K562 (cell line): ENCODE measurements around the gene ROS1. TPM values are rescaled to one million over a fixed set of nuclear protein-coding genes. Genes with fewer than 3 reads are reported as not detected.

Source experiments
- ATAC-seq: fragments of 200-7000 bp; cut with Tn5 transposase; 3 replicates; pipeline ENCODE4 v1.9.1; 2020; ENCODE audit warnings: moderate library complexity
- BruUV-seq: library from RNA; stranded (reverse); fragments of 400-500 nt; replicated peaks from 2 replicates; lab custom pipeline; 2021; lab: Mats Ljungman, UMichigan
- CTCF ChIA-PET: fragments of 300-600 bp; formaldehyde crosslinking; extraction: SDS; loops from one replicate; lab custom pipeline; 2021; ENCODE audit warnings: low intra/inter-chr PET ratio; lab: Yijun Ruan, JAX
- POLR2A ChIA-PET: fragments of 300-600, 350-650 bp; sonication (Branson Sonifier 250); formaldehyde crosslinking; extraction: SDS; loops from one replicate; lab custom pipeline; 2021; ENCODE audit warnings: antibody characterized with exemption, inconsistent platforms; lab: Yijun Ruan, JAX
- DNase-seq, 4 experiments: peaks; one replicate each; pipeline versions ENCODE4 v3.0.0 to v3.0.0-alpha.2; 2011 to 2018; ENCODE audit warnings: low spot score in 3 of 4, mixed read lengths in 3 of 4; ENCODE audit errors: extremely low read depth in 1 of 4
- FAIRE-seq: peaks from 2 replicates; lab custom pipeline; 2011; peaks lifted over from hg19 to GRCh38; lab: Jason Lieb, UNC
- H2AFZ ChIP-seq: 2 replicates; pipeline ENCODE4 v1.6.0; 2011; ENCODE audit warnings: low read depth, low read length, control low read depth, inconsistent platforms
- H3K27ac ChIP-seq: fragments of 200-600 bp; 3 replicates; pipeline ENCODE4 v1.8.0; 2011; ENCODE audit warnings: low read depth, mild to moderate bottlenecking, control low read depth, inconsistent platforms, low read length, moderate library complexity, mixed read lengths; ENCODE audit errors: extremely low read depth
- H3K27me3 ChIP-seq, 2 experiments: fragments of 300-600 bp in 1 of 2; 2 replicates in 1 of 2; 3 replicates in 1 of 2; pipeline versions ENCODE4 v1.6.0 to v1.8.0; 2011; ENCODE audit warnings: inconsistent platforms in 2 of 2, low read length in 2 of 2, mild to moderate bottlenecking in 1 of 2, mixed read lengths in 1 of 2, moderate library complexity in 1 of 2; ENCODE audit not compliant: control insufficient read depth in 2 of 2, insufficient read depth in 2 of 2
- H3K36me3 ChIP-seq: fragments of 300-600 bp; 3 replicates; pipeline ENCODE4 v1.8.0; 2011; ENCODE audit warnings: mild to moderate bottlenecking, low read length, inconsistent platforms; ENCODE audit not compliant: control insufficient read depth, insufficient read depth
- H3K4me1 ChIP-seq, 2 experiments: fragments of 200-600 bp in 1 of 2; replicated peaks in 1 of 2; 2 replicates in 1 of 2; 3 replicates in 1 of 2; pipeline versions ENCODE4 v1.5.1 to v1.8.0; 2011; ENCODE audit warnings: inconsistent platforms in 2 of 2, low read length in 2 of 2, mild to moderate bottlenecking in 1 of 2, mixed read lengths in 1 of 2, moderate library complexity in 1 of 2; ENCODE audit not compliant: control insufficient read depth in 2 of 2, insufficient read depth in 2 of 2
- H3K4me2 ChIP-seq: 2 replicates; pipeline ENCODE4 v1.6.1; 2011; ENCODE audit warnings: low read length, control low read depth, inconsistent platforms, mixed read lengths; ENCODE audit not compliant: insufficient read depth
- H3K4me3 ChIP-seq: fragments of 200-600 bp; sonication (generic), shearing (Covaris generic); 2 replicates; pipeline ENCODE4 v1.5.1; 2016; ENCODE audit warnings: control low read depth, inconsistent platforms
- H3K79me2 ChIP-seq: fragments of 200-600 bp; 3 replicates; pipeline ENCODE4 v1.8.0; 2011; ENCODE audit warnings: low read length, inconsistent platforms; ENCODE audit not compliant: control insufficient read depth, insufficient read depth
- H3K9ac ChIP-seq, 2 experiments: 2 replicates each; pipeline versions ENCODE4 v1.6.0 to v1.6.1; 2011; ENCODE audit warnings: low read depth in 2 of 2, low read length in 2 of 2, control low read depth in 1 of 2, inconsistent platforms in 1 of 2, mild to moderate bottlenecking in 1 of 2, mixed read lengths in 1 of 2; ENCODE audit not compliant: insufficient read depth in 1 of 2
- H3K9me1 ChIP-seq: one replicate; pipeline ENCODE4 v1.6.0; 2011; ENCODE audit warnings: inconsistent platforms, mild to moderate bottlenecking, low read length, moderate library complexity; ENCODE audit not compliant: control insufficient read depth, insufficient read depth
- H3K9me3 ChIP-seq: replicated peaks from 2 replicates; pipeline ENCODE4 v1.5.1; 2011; ENCODE audit warnings: low read depth, low read length, inconsistent platforms; ENCODE audit not compliant: control insufficient read depth, insufficient read depth
- H4K20me1 ChIP-seq: replicated peaks from 2 replicates; pipeline ENCODE4 v1.6.1; 2011; ENCODE audit warnings: low read length, inconsistent platforms, mixed read lengths; ENCODE audit not compliant: control insufficient read depth, insufficient read depth
- CCAR2 ChIP-seq: fragments of 200-400 bp; formaldehyde crosslinking; IDR thresholded peaks from 2 replicates; pipeline ENCODE4 v1.6.1; 2017; ENCODE audit warnings: mild to moderate bottlenecking, low read depth, low read length
- EWSR1 ChIP-seq: fragments of 450-650 bp; IDR thresholded peaks from 2 replicates; pipeline ENCODE4 v1.6.1; 2018; ENCODE audit warnings: borderline replicate concordance, mild to moderate bottlenecking, low read depth, moderate library complexity; ENCODE audit not compliant: partially characterized antibody
- HIVEP1 ChIP-seq: fragments of 250-450 bp; sonication (Bioruptor Pico); IDR thresholded peaks from 2 replicates; pipeline ENCODE4 v1.4.0; 2020; ENCODE audit warnings: mild to moderate bottlenecking
- HNRNPK ChIP-seq: fragments of 200-400 bp; formaldehyde crosslinking; IDR thresholded peaks from one replicate; pipeline ENCODE4 v1.6.1; 2018; ENCODE audit warnings: mild to moderate bottlenecking, low read depth, low read length; ENCODE audit not compliant: poor library complexity, severe bottlenecking
- ZNF212 ChIP-seq: fragments of 450-650 bp; formaldehyde crosslinking; IDR thresholded peaks from 2 replicates; pipeline ENCODE4 v1.4.0; 2020; ENCODE audit warnings: mild to moderate bottlenecking
- ZNF766 ChIP-seq: fragments of 200-800 bp; sonication (Bioruptor generic); conservative IDR thresholded peaks from 2 replicates; pipeline ENCODE4 v1.6.1; 2016; ENCODE audit warnings: missing genetic modification characterization, missing compliant biosample characterization
- WGBS: fragments of 100-300 bp; shearing (Covaris generic); methylation state at CpG from one replicate; pipeline ENCODE4 v1.1.6; 2016; ENCODE audit warnings: low coverage, mixed read lengths; ENCODE audit not compliant: insufficient coverage; ENCODE audit errors: missing lambda C conversion rate; 5-methylcytosine and 5-hydroxymethylcytosine counted together
- in situ Hi-C: fragments of 300-500 bp; cut with MboI; formaldehyde crosslinking; loops from 4 replicates; pipeline ENCODE4 v1.15.0; 2018; ENCODE audit warnings: inconsistent platforms, mixed read lengths
- intact Hi-C: fragments of 100-400 bp; cut with micrococcal nuclease; formaldehyde crosslinking; loops from 2 replicates; pipeline ENCODE4 v1.14.2; 2022
- polyA plus RNA-seq, 8 experiments: library from polyadenylated mRNA; depleted of rRNA in 4 of 8; stranded (reverse) in 5 of 8; unstranded in 3 of 8; fragments of >200 nt; fragmentation: Nextera tagmentation in 2 of 8; fragmentation: Illumina TruSeq in 1 of 8; extraction: Ambion mirVana in 2 of 8; extraction: Trizol in 1 of 8; gene quantifications; 2 replicates each; pipeline versions ENCODE4 v1.2.1 to v1.2.3, GENCODE V29; 2011 to 2014; ENCODE audit warnings: inconsistent platforms in 1 of 8, missing spikeins in 1 of 8
- total RNA-seq, 7 experiments: library from RNA; depleted of rRNA in 6 of 7; stranded (reverse); fragments of >200 nt in 6 of 7; fragmentation: Illumina TruSeq in 2 of 7; extraction: Trizol in 2 of 7; gene quantifications; 2 replicates each; pipeline versions ENCODE4 v1.2.1 to v1.2.3, GENCODE V29; 2011 to 2021; ENCODE audit warnings: low replicate concordance in 1 of 7
- TF ChIP-seq, protein P1 (sequence below): fragments of 150-350 bp; conservative IDR thresholded peaks from 2 replicates; pipeline ENCODE4 v1.6.1; 2014; ENCODE audit warnings: low read length
- TF ChIP-seq, protein P2 (sequence below), 2 experiments: fragments of 450-650 bp; formaldehyde crosslinking in 1 of 2; IDR thresholded peaks; 2 replicates each; pipeline versions ENCODE4 v1.4.0 to v1.6.1; 2014 to 2020; ENCODE audit warnings: mild to moderate bottlenecking in 2 of 2, borderline replicate concordance in 1 of 2, low read depth in 1 of 2
- TF ChIP-seq, protein P3 (sequence below): fragments of 250-450 bp; sonication (Bioruptor Pico); IDR thresholded peaks from 2 replicates; pipeline ENCODE4 v1.8.0; 2022; ENCODE audit warnings: inconsistent platforms, mild to moderate bottlenecking, moderate library complexity, borderline replicate concordance

Gene ROS1
- total and polyA plus RNA-seq, 9 of the 15 experiments (the other 6 are each of a cell fraction or from before 2014, with no cell fraction given): under 0.01 to 0.16 (median 0.04) TPM; not detected in 6

DNA sequence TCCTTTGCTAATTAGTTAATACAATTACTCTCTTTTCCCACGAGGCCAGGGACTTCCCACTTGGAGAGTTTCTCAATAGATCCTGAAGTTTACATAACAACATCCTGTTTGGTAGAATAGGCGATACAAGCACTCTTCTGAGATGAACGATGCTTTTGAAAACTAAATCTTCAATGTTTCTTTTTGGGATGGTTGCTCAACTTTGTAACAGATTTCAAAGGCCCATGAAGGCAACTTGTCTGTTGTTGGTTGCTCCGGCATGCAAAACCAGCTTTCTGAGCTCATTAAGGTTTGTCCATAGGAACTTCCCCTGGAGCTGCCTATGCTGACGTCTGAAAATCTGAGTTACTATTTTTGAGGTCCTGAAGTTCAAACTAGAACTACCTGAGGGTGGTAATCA is 25.9 kb upstream of the ROS1 start:
- H3K27ac ChIP-seq: no peak overlapping the region
- BruUV-seq: no TSS peak
- H3K9ac ChIP-seq: no peak overlapping the region
- H3K36me3 ChIP-seq: no peaks in the 10 kb centered on the region
- ChIA-PET POLR2A (interaction anchor here (0.6 kb wide), 1 partner anchor 94 kb away, joined by 3 read pairs; no protein-coding TSS in a partner anchor), CTCF (no interaction called here)
- H3K4me1 ChIP-seq: no peaks in the 10 kb centered on the region
- H3K79me2 ChIP-seq: no peaks in the 10 kb centered on the region
- no peak for DNase-seq
- intact Hi-C loops (loop anchor here (10.0 kb wide), 1 partner anchor 323 kb away; no protein-coding TSS in a partner anchor), in situ Hi-C loops (loop anchor here (5.0 to 10.0 kb wide), 2 partner anchors 103 to 151 kb away; partner anchors contain the start of gene GOPC)
- peaks cover 2% of the 10 kb centered on the region for H3K9me1 ChIP-seq
- ATAC-seq: no peak
- no peaks in the 10 kb centered on the region for H3K9me3 ChIP-seq
- no peak for FAIRE-seq
- no peaks in the 10 kb centered on the region for H4K20me1 ChIP-seq
- H3K4me2 ChIP-seq: no peak overlapping the region
- H3K27me3 ChIP-seq: peaks cover 5 to 15% of the 10 kb centered on the region in 2 experiments; a peak in 3 of 5 replicates
- H2AFZ ChIP-seq: no peak overlapping the region
- H3K4me3 ChIP-seq: no peak overlapping the region
- 2% methylated on average over 5 of the region's 5 CpGs for WGBS
- TF ChIP-seq, protein P1, sequence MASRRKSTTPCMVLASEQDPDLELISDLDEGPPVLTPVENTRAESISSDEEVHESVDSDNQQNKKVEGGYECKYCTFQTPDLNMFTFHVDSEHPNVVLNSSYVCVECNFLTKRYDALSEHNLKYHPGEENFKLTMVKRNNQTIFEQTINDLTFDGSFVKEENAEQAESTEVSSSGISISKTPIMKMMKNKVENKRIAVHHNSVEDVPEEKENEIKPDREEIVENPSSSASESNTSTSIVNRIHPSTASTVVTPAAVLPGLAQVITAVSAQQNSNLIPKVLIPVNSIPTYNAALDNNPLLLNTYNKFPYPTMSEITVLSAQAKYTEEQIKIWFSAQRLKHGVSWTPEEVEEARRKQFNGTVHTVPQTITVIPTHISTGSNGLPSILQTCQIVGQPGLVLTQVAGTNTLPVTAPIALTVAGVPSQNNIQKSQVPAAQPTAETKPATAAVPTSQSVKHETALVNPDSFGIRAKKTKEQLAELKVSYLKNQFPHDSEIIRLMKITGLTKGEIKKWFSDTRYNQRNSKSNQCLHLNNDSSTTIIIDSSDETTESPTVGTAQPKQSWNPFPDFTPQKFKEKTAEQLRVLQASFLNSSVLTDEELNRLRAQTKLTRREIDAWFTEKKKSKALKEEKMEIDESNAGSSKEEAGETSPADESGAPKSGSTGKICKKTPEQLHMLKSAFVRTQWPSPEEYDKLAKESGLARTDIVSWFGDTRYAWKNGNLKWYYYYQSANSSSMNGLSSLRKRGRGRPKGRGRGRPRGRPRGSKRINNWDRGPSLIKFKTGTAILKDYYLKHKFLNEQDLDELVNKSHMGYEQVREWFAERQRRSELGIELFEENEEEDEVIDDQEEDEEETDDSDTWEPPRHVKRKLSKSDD: no peak
- TF ChIP-seq, protein P2, sequence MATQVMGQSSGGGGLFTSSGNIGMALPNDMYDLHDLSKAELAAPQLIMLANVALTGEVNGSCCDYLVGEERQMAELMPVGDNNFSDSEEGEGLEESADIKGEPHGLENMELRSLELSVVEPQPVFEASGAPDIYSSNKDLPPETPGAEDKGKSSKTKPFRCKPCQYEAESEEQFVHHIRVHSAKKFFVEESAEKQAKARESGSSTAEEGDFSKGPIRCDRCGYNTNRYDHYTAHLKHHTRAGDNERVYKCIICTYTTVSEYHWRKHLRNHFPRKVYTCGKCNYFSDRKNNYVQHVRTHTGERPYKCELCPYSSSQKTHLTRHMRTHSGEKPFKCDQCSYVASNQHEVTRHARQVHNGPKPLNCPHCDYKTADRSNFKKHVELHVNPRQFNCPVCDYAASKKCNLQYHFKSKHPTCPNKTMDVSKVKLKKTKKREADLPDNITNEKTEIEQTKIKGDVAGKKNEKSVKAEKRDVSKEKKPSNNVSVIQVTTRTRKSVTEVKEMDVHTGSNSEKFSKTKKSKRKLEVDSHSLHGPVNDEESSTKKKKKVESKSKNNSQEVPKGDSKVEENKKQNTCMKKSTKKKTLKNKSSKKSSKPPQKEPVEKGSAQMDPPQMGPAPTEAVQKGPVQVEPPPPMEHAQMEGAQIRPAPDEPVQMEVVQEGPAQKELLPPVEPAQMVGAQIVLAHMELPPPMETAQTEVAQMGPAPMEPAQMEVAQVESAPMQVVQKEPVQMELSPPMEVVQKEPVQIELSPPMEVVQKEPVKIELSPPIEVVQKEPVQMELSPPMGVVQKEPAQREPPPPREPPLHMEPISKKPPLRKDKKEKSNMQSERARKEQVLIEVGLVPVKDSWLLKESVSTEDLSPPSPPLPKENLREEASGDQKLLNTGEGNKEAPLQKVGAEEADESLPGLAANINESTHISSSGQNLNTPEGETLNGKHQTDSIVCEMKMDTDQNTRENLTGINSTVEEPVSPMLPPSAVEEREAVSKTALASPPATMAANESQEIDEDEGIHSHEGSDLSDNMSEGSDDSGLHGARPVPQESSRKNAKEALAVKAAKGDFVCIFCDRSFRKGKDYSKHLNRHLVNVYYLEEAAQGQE (IDR thresholded peaks at IDR 0.05; ENCODE audit: borderline replicate concordance): no peak
- TF ChIP-seq, protein P2 (CRISPR knock-in tag; IDR thresholded peaks at IDR 0.05; ENCODE audit: low read depth): no peak
- no peak for TF ChIP-seq HIVEP1
- TF ChIP-seq, protein P3, sequence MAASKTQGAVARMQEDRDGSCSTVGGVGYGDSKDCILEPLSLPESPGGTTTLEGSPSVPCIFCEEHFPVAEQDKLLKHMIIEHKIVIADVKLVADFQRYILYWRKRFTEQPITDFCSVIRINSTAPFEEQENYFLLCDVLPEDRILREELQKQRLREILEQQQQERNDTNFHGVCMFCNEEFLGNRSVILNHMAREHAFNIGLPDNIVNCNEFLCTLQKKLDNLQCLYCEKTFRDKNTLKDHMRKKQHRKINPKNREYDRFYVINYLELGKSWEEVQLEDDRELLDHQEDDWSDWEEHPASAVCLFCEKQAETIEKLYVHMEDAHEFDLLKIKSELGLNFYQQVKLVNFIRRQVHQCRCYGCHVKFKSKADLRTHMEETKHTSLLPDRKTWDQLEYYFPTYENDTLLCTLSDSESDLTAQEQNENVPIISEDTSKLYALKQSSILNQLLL (CRISPR knock-in tag): no peak
- no peak for TF ChIP-seq EWSR1
- TF ChIP-seq ZNF212 (CRISPR knock-in tag): no peak
- no peak for TF ChIP-seq CCAR2
- TF ChIP-seq HNRNPK: no peak
- no peak for TF ChIP-seq ZNF766
